Hepatic stellate cell (primary cell): ENCODE results near the gene APELA.
"Not testable (repeated sequence)": the region's sequence is repeated elsewhere in the genome, so short reads cannot be mapped to it uniquely, and the experiment has no call there.

ENCODE experiments used
- DNase-seq: peaks from one replicate; pipeline ENCODE4 v3.0.0; 2011; ENCODE audit warnings: low spot score

APELA gene

DNA sequence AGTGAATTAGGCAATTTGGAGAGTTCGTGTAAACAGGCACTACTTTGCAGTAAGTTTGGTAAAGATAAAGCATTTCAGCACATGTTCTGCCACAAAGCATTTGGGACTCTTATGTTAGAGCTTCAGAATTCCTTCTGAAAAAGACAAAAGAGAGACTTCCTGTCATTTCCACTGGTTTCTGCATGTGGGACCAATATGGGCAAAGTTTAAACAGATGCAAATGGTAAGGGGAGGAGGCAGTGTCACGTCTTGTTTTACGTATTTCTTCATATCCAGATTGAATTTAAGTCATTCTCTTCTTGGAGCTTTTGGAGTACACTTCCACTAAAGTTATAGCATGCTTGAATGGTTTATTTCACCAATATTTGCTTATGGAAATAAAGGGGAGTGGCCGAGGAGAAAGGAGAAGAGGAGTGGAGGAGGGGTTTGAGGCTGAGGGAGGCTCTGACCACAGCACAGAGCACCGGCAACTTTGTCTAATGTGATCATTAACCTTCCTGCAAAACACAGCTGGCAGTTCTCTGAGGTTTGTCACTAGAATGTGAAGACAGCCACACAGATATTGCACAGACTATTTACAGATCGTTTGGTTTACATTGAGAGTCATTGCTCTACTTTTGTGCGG is at the start of gene APELA:
Gene APELA (plus strand): TSS at position 479 of the 625 bp plus-strand sequence. CDS start 154 bp downstream, outside the sequence.
- no peak for DNase-seq

DNA sequence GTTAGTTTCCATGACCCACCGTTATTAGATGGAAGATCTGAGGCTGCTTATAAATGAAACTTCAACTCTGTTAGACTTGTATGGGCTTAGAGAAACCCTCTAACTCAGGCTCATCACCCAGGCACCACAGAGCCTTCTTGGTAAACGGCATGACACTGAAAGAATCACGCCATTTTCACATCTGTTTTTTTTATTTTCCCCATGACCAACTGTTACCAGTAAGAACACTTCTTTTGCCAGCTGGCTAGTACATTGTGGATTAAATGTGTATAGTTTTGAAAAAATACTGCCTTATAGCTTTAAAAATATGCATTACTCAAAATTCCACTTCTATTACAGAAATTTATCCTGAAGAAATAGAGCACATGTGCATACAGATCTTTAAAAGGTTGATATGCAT is 48.0 kb upstream of the APELA start:
- DNase-seq, result no peak

- DNase-seq, result no peak
Observed at GRCh38 chr4:164846566-164846965, 30.4 kb upstream of the APELA start.

DNA sequence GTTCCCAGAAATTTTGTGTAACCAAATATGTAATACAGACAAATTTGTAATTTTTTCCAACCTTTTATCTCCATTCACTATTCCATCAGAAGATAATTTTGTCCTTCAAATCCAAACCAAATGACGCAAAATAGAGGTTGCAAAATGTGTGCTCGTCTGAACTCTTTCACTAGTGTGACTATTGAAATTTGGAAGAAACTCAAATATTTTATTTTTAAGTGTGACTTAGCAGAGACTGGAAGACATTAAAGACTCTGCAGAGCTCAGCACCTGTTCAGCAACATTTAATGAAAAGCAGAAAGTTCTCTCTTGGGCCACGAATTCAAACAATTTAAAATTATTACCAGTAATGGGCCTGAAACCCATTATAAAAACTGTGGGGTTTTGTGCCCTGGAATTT is 30.0 kb upstream of the APELA start:
- no peak for DNase-seq

- DNase-seq, result no peak
Observed at GRCh38 chr4:164847967-164848649, 28.9 kb upstream of the APELA start.

DNA sequence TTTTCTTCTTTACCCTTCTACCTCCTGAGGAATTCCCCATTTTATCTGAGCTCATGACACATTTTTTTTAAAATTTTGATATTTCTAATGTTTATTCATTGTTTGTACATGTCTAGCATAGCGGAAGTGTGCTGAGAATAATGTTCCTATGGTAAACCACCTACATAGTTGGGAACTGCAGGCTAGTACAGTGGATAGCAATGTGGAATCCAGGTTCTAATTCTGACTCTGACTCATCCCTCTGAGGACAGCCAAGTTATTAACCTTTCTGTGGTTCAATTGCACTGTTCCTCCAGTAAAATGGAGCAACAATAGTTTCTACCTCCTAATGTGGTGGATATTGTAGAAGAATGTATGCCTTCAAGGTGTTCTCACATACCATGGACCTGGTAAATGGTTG is 20.6 kb upstream of the APELA start:
- DNase-seq, result no peak

DNA sequence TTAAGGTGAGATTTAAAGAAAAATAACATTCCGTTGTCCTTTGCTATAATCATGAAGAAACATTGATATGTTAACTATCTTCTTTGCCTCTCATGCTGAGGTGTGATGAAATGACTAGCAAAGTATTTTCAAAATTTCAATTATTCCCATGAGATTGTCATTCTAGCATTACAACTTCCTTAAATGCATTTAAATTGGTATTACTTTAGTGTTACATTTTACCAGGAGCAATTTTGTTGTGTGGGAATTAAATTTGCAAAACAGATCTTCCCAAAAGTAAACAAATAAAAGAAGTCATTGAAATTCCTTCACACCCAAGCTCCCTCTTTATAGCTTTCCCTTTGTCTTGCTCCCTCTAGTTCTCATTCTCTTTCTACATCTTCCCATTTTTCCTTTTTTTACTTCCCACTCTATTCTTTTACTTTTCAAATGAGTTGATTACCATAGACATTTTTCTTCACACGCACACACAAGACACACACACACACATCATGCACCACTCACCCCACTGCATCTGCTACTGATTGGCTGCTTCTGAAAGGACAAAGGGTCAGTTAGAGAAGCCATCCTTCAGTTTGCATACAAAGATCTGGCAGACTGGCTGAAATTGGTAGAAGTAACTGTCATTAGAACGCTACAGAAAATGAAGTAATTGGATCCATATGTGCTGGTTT is 10.0 kb upstream of the APELA start:
- DNase-seq, result no peak

GRCh38 chr4:164871673-164872072 is 5.3 kb upstream of the APELA start:
- no peak for DNase-seq

DNA sequence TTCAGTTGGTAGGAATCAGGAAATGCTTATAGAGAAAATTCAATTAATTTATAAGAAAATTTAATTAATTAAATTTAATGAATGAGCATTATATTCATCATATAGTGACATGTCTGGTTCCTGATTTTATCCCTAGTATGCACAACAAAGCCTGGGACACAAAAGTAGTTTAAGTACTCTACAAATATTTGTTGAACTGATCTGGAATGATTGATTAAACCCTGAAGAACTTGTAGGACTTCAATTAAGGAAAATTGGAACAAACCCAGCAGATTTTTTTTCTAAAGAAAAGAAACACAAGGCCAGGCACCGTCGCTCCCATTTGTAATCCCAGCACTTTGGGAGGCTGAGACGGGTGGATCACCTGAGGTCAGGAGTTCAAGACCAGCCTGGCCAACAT is 4.5 kb upstream of the APELA start:
- DNase-seq, result no peak

DNA sequence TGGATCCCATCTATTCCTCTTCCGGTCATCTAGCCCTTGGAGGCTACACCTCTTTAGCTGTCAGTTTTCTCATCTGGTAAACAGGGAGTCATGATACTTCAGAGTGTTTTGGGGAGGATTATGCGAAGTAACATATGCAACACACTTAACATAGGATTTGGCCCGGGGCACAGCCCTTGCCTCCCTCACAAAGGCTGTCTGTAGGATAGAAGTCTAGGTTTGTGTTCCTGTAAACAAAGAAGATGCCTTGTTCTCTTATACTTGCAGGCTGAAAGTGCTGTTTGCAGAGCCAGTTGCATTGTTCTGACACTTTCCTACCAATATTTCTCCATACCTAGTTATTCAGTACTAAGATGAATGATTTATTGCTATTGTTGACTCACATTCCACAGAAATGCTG is 2.2 kb upstream of the APELA start:
- DNase-seq, result no peak

- DNase-seq, result no peak
Observed at GRCh38 chr4:164880489-164881262, 3.7 kb downstream of the APELA start.

- DNase-seq, result no peak
Observed at GRCh38 chr4:164888096-164888715, 11.2 kb downstream of the APELA start.

GRCh38 chr4:164890691-164891090 is 13.7 kb downstream of the APELA start:
- DNase-seq, result no peak

DNA sequence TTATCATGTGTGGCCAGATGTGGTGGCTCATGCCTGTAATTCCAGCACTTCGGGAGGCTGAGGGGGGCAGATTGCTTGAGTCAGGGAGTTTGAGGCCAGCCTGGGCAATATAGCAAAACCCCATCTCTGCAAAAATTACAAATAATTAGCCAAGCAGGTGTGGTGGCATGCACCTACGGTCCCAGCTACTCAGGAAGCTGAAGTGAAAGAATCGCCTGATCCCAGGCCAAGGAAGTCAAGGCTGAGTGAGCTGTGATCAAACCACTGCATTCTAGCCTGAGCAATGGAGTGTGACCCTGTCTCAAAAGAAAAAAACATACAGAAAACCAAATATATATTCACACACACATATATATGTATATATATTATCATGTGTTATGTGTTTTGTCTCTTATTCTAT is 15.0 kb downstream of the APELA start:
- DNase-seq, result no peak

DNA sequence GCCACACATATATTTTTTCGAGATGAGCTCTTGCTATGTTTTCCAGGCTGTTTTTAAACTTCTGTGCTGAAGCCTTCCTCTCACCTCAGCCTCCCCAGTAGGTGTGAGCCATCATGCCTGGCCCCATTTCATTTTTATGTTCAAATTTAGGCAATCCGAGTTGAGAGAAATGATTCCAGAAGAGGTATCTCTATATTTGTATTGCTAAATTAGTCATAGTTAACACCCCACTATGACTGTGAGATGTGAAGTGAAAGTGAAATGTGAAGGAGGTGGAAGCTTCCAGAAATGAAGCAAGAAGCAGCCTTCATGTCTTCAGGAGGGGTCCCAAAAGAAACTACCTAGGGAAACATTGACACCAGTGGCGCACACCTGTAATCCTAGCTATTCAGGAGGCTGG is 17.7 kb downstream of the APELA start:
- DNase-seq, result no peak

- DNase-seq, result no peak
Observed at GRCh38 chr4:164902608-164903007, 25.6 kb downstream of the APELA start.

DNA sequence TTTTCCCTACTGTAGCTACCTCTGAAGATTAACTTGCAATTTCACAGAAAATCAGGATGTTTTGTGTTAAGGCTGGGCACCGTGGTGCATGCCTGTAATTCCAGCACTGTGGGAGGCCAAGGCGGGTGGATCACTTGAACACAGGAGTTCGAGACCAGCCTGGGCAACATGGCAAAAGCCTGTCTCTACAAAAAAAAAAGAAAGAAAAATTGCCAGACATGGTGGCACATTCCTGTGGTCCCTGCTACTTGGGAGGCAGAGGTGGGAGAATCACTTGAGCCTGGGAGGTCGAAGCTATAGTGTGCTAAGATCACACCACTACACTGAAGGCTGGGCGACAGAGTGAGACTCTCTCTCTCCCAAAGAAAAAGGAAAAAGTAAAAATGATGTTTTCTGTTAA is 27.4 kb downstream of the APELA start:
- DNase-seq, result no peak

GRCh38 chr4:164904941-164905340 is 28.0 kb downstream of the APELA start:
- DNase-seq, result no peak

DNA sequence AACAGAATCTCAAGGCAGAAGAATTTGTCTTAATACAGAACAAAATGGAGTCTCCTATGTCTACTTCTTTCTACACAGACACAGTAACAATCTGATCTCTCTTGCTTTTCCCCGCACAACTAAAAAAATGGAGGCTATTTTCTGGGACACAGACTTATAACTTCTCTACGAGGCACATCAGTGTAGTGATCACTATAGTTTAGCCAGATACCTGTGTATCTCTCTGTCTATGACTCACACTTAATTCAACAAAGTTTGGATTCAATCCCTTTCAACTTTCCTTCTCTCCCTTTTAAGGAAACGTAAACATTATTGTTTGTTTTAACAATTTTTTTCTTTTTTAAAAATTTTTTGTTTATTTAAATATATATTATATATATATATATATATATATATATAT is 29.4 kb downstream of the APELA start:
- DNase-seq, result no peak

GRCh38 chr4:164913506-164913905 is 36.5 kb downstream of the APELA start:
- not testable (repeated sequence) for DNase-seq

GRCh38 chr4:164918956-164919355 is 42.0 kb downstream of the APELA start:
- no peak for DNase-seq

DNA sequence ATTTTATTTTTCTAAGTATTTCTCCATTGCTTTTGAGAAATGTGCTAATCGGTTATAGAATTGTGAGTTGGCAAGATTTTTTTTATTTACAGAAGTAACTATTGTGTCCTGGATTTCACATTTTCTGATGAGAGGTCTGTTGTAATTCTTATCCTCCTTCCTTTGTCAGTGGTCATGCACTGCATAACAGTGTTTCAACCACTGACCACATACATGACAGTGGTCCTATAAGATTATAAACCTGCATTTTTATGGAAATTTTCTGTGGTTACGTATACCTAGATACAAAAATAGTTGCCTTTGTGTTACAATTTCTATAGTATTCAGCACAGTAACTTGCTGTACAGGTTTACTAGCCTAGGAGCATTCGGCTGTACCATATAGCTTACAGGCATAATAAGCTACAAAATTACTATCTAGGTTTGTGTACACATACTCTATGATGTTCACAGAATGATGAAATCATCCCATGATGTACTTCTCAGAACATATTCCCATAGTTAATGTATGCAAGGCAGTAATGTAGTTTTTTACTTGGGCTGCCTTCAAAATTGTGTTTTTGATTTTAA is 47.8 kb downstream of the APELA start:
- no peak for DNase-seq
